LHCN-M2 (cell line): ENCODE data around the gene OOSP1. TPM values are rescaled to one million over a fixed set of nuclear protein-coding genes. Genes with fewer than 3 reads are reported as not detected.

Source experiments
- total RNA-seq: library from RNA; depleted of rRNA; stranded (reverse); fragments of >200 nt; gene quantifications from 2 replicates; pipeline ENCODE4 v1.2.3, GENCODE V29; 2014; rRNA removed

The OOSP1 gene
- total RNA-seq, 1 experiment from 2014 or later, result not detected

Other genes with a start within 250 kb of the OOSP1 start
- gene OR10V1, start 224.6 kb upstream of the OOSP1 start, total RNA-seq, result not detected in 2 replicates
- gene STX3, start 183.1 kb upstream of the OOSP1 start, total RNA-seq, result 11.9 and 16.9 TPM in 2 replicates
- gene MRPL16, start 127.7 kb upstream of the OOSP1 start, total RNA-seq, result 39.6 and 48.0 TPM in 2 replicates
- not detected in 2 replicates for gene CBLIF, start 92.9 kb upstream of the OOSP1 start, total RNA-seq
- not detected in 2 replicates for gene TCN1, start 71.9 kb upstream of the OOSP1 start, total RNA-seq
- not detected in 2 replicates for gene OOSP3, start 59.6 kb upstream of the OOSP1 start, total RNA-seq
- gene OOSP4A, start 25.6 kb downstream of the OOSP1 start, total RNA-seq, result not detected in 2 replicates
- gene OOSP4B, start 78.7 kb downstream of the OOSP1 start, total RNA-seq, result not detected in 2 replicates
- not detected in 2 replicates for gene OOSP2, start 102.0 kb downstream of the OOSP1 start, total RNA-seq
- not detected in 2 replicates for gene MS4A3, start 118.2 kb downstream of the OOSP1 start, total RNA-seq
- gene MS4A2, start 150.2 kb downstream of the OOSP1 start, total RNA-seq, result not detected in 2 replicates
- not detected in 2 replicates for gene MS4A6A, start 244.7 kb downstream of the OOSP1 start, total RNA-seq